HEK293T (cell line): ENCODE results near the gene PECR.

Source experiments
- CTCF ChIA-PET: fragments of 350-600 bp; formaldehyde crosslinking; extraction: SDS; loops from one replicate; lab custom pipeline; 2021; ENCODE audit warnings: antibody characterized with exemption, inconsistent platforms; lab: Yijun Ruan, JAX
- POLR2A ChIA-PET: fragments of 350-600 bp; formaldehyde crosslinking; extraction: SDS; loops from one replicate; lab custom pipeline; 2020; ENCODE audit warnings: antibody characterized with exemption, inconsistent platforms; lab: Yijun Ruan, JAX
- DNase-seq: peaks from one replicate; pipeline ENCODE4 v3.0.0; 2012; ENCODE audit warnings: mixed read lengths; ENCODE audit errors: extremely low spot score
- ARNT ChIP-seq: fragments of 450-650 bp; IDR thresholded peaks from 2 replicates; pipeline ENCODE4 v1.6.1; 2017; ENCODE audit warnings: mild to moderate bottlenecking
- BHLHE40 ChIP-seq: fragments of 450-650 bp; IDR thresholded peaks from 2 replicates; pipeline ENCODE4 v1.6.1; 2016; ENCODE audit warnings: mild to moderate bottlenecking, moderate library complexity, borderline replicate concordance
- CTBP1 ChIP-seq: fragments of 450-650 bp; IDR thresholded peaks from 2 replicates; pipeline ENCODE4 v1.6.1; 2016; ENCODE audit warnings: borderline replicate concordance
- ELF4 ChIP-seq: fragments of 450-650 bp; IDR thresholded peaks from 2 replicates; pipeline ENCODE4 v1.6.1; 2017; ENCODE audit warnings: antibody characterized with exemption
- FOXA1 ChIP-seq: fragments of 450-650 bp; IDR thresholded peaks from 2 replicates; pipeline ENCODE4 v1.6.1; 2016; ENCODE audit warnings: mild to moderate bottlenecking
- FOXK2 ChIP-seq: fragments of 450-650 bp; IDR thresholded peaks from 2 replicates; pipeline ENCODE4 v1.6.1; 2016; ENCODE audit warnings: mild to moderate bottlenecking
- FOXM1 ChIP-seq: fragments of 450-650 bp; IDR thresholded peaks from 2 replicates; pipeline ENCODE4 v1.6.1; 2017; ENCODE audit warnings: mild to moderate bottlenecking, borderline replicate concordance
- HDGF ChIP-seq: fragments of 450-650 bp; IDR thresholded peaks from 2 replicates; pipeline ENCODE4 v1.6.1; 2017; ENCODE audit warnings: antibody characterized with exemption, borderline replicate concordance
- L3MBTL2 ChIP-seq: fragments of 450-650 bp; conservative IDR thresholded peaks from 2 replicates; pipeline ENCODE4 v1.6.1; 2016; ENCODE audit warnings: mild to moderate bottlenecking
- LEF1 ChIP-seq: fragments of 450-650 bp; IDR thresholded peaks from 2 replicates; pipeline ENCODE4 v1.6.1; 2017; ENCODE audit warnings: mild to moderate bottlenecking, borderline replicate concordance
- NFRKB ChIP-seq: fragments of 450-650 bp; IDR thresholded peaks from 2 replicates; pipeline ENCODE4 v1.6.1; 2016; ENCODE audit warnings: mild to moderate bottlenecking, moderate library complexity
- PKNOX1 ChIP-seq: fragments of 450-650 bp; IDR thresholded peaks from 2 replicates; pipeline ENCODE4 v1.6.1; 2016
- SP1 ChIP-seq: fragments of 450-650 bp; IDR thresholded peaks from 2 replicates; pipeline ENCODE4 v1.6.1; 2017
- SUZ12 ChIP-seq: fragments of 450-650 bp; IDR thresholded peaks from 2 replicates; pipeline ENCODE4 v1.6.1; 2016; ENCODE audit warnings: mild to moderate bottlenecking
- TARDBP ChIP-seq: fragments of 450-650 bp; IDR thresholded peaks from 2 replicates; pipeline ENCODE4 v1.6.1; 2016
- ZNF384 ChIP-seq: fragments of 450-650 bp; IDR thresholded peaks from 2 replicates; pipeline ENCODE4 v1.6.1; 2016

PECR gene

GRCh38 chr2:216094701-216095100 is 13.1 kb upstream of the PECR start:
- POLR2A ChIA-PET, result interaction anchor here (1.7 kb wide), 1 partner anchor 14 kb away, joined by 9 read pairs; the partner anchor contains the start of gene XRCC5
- CTCF ChIA-PET, result interaction anchor here (0.5 kb wide), 1 partner anchor 14 kb away, joined by 3 read pairs; the partner anchor contains the start of gene XRCC5
- TF ChIP-seq BHLHE40 (no peak), FOXA1 (no peak), NFRKB (no peak), L3MBTL2 (no peak), TARDBP (no peak), SP1 (no peak), ARNT (no peak), HDGF (no peak), PKNOX1 (no peak), CTBP1 (no peak), LEF1 (no peak), ZNF384 (no peak), FOXK2 (no peak), ELF4 (no peak), SUZ12 (no peak), FOXM1 (no peak)
- DNase-seq, result no peak

- ChIA-PET CTCF (no interaction called here), POLR2A (interaction anchor here (0.7 to 1.6 kb wide), 2 partner anchors 8 to 11 kb away, joined by 3 to 6 read pairs; partner anchors contain the start of genes PECR and TMEM169)
- DNase-seq, result no peak
- no peak for TF ChIP-seq LEF1
These were observed 11.0 kb upstream of the PECR start for GRCh38 chr2:216092646-216093045.

GRCh38 chr2:216090369-216090786 is 8.8 kb upstream of the PECR start:
- DNase-seq, result no peak
- TF ChIP-seq ARNT, result no peak
- TF ChIP-seq SUZ12, result no peak
- no peak for TF ChIP-seq FOXM1
- no peak for TF ChIP-seq SP1
- TF ChIP-seq FOXA1, result no peak
- no peak for TF ChIP-seq CTBP1
- TF ChIP-seq FOXK2, result no peak
- TF ChIP-seq HDGF, result no peak
- TF ChIP-seq L3MBTL2, result no peak
- TF ChIP-seq ZNF384, result no peak
- no peak for TF ChIP-seq NFRKB
- ChIA-PET POLR2A (interaction anchor here (1.1 kb wide), 1 partner anchor 19 kb away, joined by 5 read pairs; the partner anchor contains the start of gene XRCC5), CTCF (no interaction called here)

- DNase-seq, result no peak
- no peak for TF ChIP-seq HDGF
- no peak for TF ChIP-seq BHLHE40
- no peak for TF ChIP-seq TARDBP
- no peak for TF ChIP-seq SP1
- TF ChIP-seq SUZ12, result no peak
- no peak for TF ChIP-seq NFRKB
- TF ChIP-seq ZNF384, result no peak
- TF ChIP-seq ELF4, result no peak
- TF ChIP-seq CTBP1, result no peak
- TF ChIP-seq LEF1, result no peak
- no peak for TF ChIP-seq FOXM1
- no peak for TF ChIP-seq ARNT
- TF ChIP-seq FOXK2, result no peak
- TF ChIP-seq FOXA1, result no peak
- TF ChIP-seq L3MBTL2, result no peak
- TF ChIP-seq PKNOX1, result no peak
- POLR2A ChIA-PET, result interaction anchor here (1.1 kb wide), 1 partner anchor 23 kb away, joined by 3 read pairs; the partner anchor contains the start of gene XRCC5
- CTCF ChIA-PET, result no interaction called here
These were observed 4.7 kb upstream of the PECR start for GRCh38 chr2:216086207-216086893.

GRCh38 chr2:216084547-216084946 is 2.9 kb upstream of the PECR start:
- DNase-seq, result no peak
- ChIA-PET CTCF (no interaction called here), POLR2A (interaction anchor here (0.7 to 2.0 kb wide), 2 partner anchors 8 to 25 kb away, joined by 3 to 11 read pairs; partner anchors contain the start of gene XRCC5)
- no peak for TF ChIP-seq CTBP1
- no peak for TF ChIP-seq BHLHE40
- no peak for TF ChIP-seq HDGF
- no peak for TF ChIP-seq ARNT
- no peak for TF ChIP-seq L3MBTL2
- TF ChIP-seq FOXA1, result no peak
- TF ChIP-seq ZNF384, result no peak
- no peak for TF ChIP-seq NFRKB
- TF ChIP-seq ELF4, result no peak
- TF ChIP-seq TARDBP, result no peak
- TF ChIP-seq SUZ12, result no peak
- no peak for TF ChIP-seq SP1

GRCh38 chr2:216083464-216084281 is 2.1 kb upstream of the PECR start:
- CTCF ChIA-PET, result no interaction called here
- no peak for DNase-seq
- POLR2A ChIA-PET, result interaction anchor here (2.0 kb wide), 1 partner anchor 26 kb away, joined by 11 read pairs; the partner anchor contains the start of gene XRCC5
- TF ChIP-seq L3MBTL2, result no peak
- no peak for TF ChIP-seq BHLHE40
- no peak for TF ChIP-seq FOXM1
- TF ChIP-seq TARDBP, result no peak
- TF ChIP-seq FOXA1, result no peak
- TF ChIP-seq SP1, result no peak
- no peak for TF ChIP-seq SUZ12
- TF ChIP-seq ELF4, result no peak
- no peak for TF ChIP-seq NFRKB
- no peak for TF ChIP-seq ZNF384
- TF ChIP-seq FOXK2, result no peak
- TF ChIP-seq PKNOX1, result no peak
- TF ChIP-seq LEF1, result no peak
- TF ChIP-seq ARNT, result no peak
- no peak for TF ChIP-seq HDGF
- no peak for TF ChIP-seq CTBP1
